DMS 273 (cell line): ENCODE data around the gene SLC12A4.

ENCODE experiments used
- DNase-seq: peaks from one replicate; lab custom pipeline; 2025; ENCODE audit not compliant: unreplicated experiment; lab: John Stamatoyannopoulos, UW

Gene SLC12A4

DNA sequence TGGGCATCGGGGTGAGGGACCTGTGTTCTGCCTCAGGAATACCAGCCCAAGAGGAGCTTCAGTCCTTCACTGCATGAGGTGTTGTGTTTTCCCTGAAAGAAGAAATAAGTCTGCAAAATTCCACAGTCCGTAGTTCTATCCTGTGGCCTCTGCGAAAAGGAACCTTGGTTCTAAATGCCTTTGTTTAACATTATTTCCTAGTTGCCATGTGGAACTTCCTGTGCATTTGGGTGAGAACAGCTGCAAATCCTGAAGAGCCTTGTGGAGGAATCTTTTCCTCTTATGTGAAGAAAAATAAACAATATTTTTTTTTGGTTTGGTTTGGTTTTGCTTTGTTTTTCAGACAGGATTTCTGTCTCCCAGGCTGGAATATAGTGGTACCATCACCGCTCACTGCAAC is 65.6 kb downstream of the SLC12A4 start:
- DNase-seq: no peak

- DNase-seq: no peak
Observed at GRCh38 chr16:67901734-67902133, 66.7 kb downstream of the SLC12A4 start.

GRCh38 chr16:67897231-67897630 is 71.2 kb downstream of the SLC12A4 start:
- no peak for DNase-seq

- peak; percentile 64 for DNase-seq
Observed at GRCh38 chr16:67893743-67894399, 74.6 kb downstream of the SLC12A4 start.
